Neuronal stem cell (in vitro differentiated cells): Measurements from ENCODE around the gene KIFC1.

Experiments used
- DNase-seq: peaks from one replicate; pipeline ENCODE4 v3.0.0-alpha.2; 2013; ENCODE audit warnings: low spot score
- H2AFZ ChIP-seq: one replicate; pipeline ENCODE4 v1.6.1; 2013; ENCODE audit warnings: mild to moderate bottlenecking, low read length, inconsistent platforms
- H2AK5ac ChIP-seq: 2 replicates; pipeline ENCODE4 v1.6.1; 2013; ENCODE audit warnings: low read depth, mild to moderate bottlenecking, inconsistent platforms, low read length, moderate library complexity, mixed read lengths
- H2BK120ac ChIP-seq: 2 replicates; pipeline ENCODE4 v1.6.1; 2013; ENCODE audit warnings: low read depth, mild to moderate bottlenecking, inconsistent platforms, low read length, moderate library complexity, mixed read lengths
- H2BK12ac ChIP-seq: one replicate; pipeline ENCODE4 v1.6.1; 2013; ENCODE audit warnings: low read length, inconsistent platforms
- H2BK15ac ChIP-seq: 2 replicates; pipeline ENCODE4 v1.6.1; 2013; ENCODE audit warnings: mild to moderate bottlenecking, low read length, inconsistent platforms, mixed read lengths
- H2BK5ac ChIP-seq: one replicate; pipeline ENCODE4 v1.6.1; 2013; ENCODE audit warnings: inconsistent platforms, mild to moderate bottlenecking, low read length, moderate library complexity
- H3K14ac ChIP-seq: one replicate; pipeline ENCODE4 v1.6.1; 2013; ENCODE audit warnings: low read length, inconsistent platforms
- H3K18ac ChIP-seq: 2 replicates; pipeline ENCODE4 v1.6.1; 2013; ENCODE audit warnings: low read length, inconsistent platforms
- H3K23ac ChIP-seq: 2 replicates; pipeline ENCODE4 v1.6.1; 2013; ENCODE audit warnings: low read depth, mild to moderate bottlenecking, mixed read lengths, low read length, inconsistent platforms; ENCODE audit not compliant: poor library complexity
- H3K27ac ChIP-seq: replicated peaks from 3 replicates; pipeline ENCODE4 v1.5.1; 2013; ENCODE audit warnings: low read length, inconsistent platforms
- H3K27me3 ChIP-seq, 3 experiments: 2 replicates each; pipeline ENCODE4 v1.6.1; 2013; ENCODE audit warnings: low read length in 3 of 3, mild to moderate bottlenecking in 2 of 3, inconsistent platforms in 1 of 3, low read depth in 1 of 3, mixed read lengths in 1 of 3, moderate library complexity in 1 of 3; ENCODE audit not compliant: control insufficient read depth in 3 of 3, insufficient read depth in 3 of 3
- H3K36me3 ChIP-seq, 2 donors: replicated peaks in 1 of 2; 2 replicates each; pipeline ENCODE4 v1.6.1; 2013; ENCODE audit warnings: low read length in 2 of 2; ENCODE audit not compliant: control insufficient read depth in 2 of 2, insufficient read depth in 2 of 2
- H3K4ac ChIP-seq: 2 replicates; pipeline ENCODE4 v1.6.1; 2013; ENCODE audit warnings: inconsistent platforms, mild to moderate bottlenecking, low read length, moderate library complexity
- H3K4me1 ChIP-seq, 2 donors: 1 replicate in 1 of 2; 2 replicates in 1 of 2; pipeline ENCODE4 v1.6.1; 2013; ENCODE audit warnings: low read length in 2 of 2, low read depth in 1 of 2; ENCODE audit not compliant: control insufficient read depth in 2 of 2, insufficient read depth in 1 of 2
- H3K4me2 ChIP-seq: one replicate; pipeline ENCODE4 v1.6.1; 2013; ENCODE audit warnings: mild to moderate bottlenecking, low read length, inconsistent platforms; ENCODE audit not compliant: insufficient read depth, poor library complexity, severe bottlenecking
- H3K4me3 ChIP-seq, 2 donors: 2 replicates each; pipeline ENCODE4 v1.5.1; 2013; ENCODE audit warnings: low read length in 2 of 2, mild to moderate bottlenecking in 2 of 2, inconsistent platforms in 1 of 2, moderate library complexity in 1 of 2
- H3K79me1 ChIP-seq: one replicate; pipeline ENCODE4 v1.6.1; 2013; ENCODE audit warnings: low read depth, mild to moderate bottlenecking, inconsistent platforms, low read length, moderate library complexity
- H3K9ac ChIP-seq: one replicate; pipeline ENCODE4 v1.6.1; 2013; ENCODE audit warnings: mild to moderate bottlenecking, low read depth, low read length, inconsistent platforms; ENCODE audit not compliant: poor library complexity
- H3K9me3 ChIP-seq, 2 donors: replicated peaks in 1 of 2; 2 replicates each; pipeline versions ENCODE3 to v1.6.1; 2013; ENCODE audit warnings: low read length in 2 of 2, mild to moderate bottlenecking in 2 of 2, inconsistent platforms in 1 of 2, low read depth in 1 of 2, mixed read lengths in 1 of 2, moderate library complexity in 1 of 2; ENCODE audit not compliant: control insufficient read depth in 2 of 2, insufficient read depth in 1 of 2
- H4K8ac ChIP-seq: one replicate; pipeline ENCODE4 v1.6.1; 2013; ENCODE audit warnings: low read depth, mild to moderate bottlenecking, inconsistent platforms, low read length, moderate library complexity
- H4K91ac ChIP-seq: one replicate; pipeline ENCODE4 v1.6.1; 2013; ENCODE audit warnings: low read length, low read depth, mild to moderate bottlenecking, inconsistent platforms; ENCODE audit not compliant: poor library complexity
- WGBS, 2 donors: extraction: QIAGEN DNeasy Blood & Tissue Kit; methylation state at CpG; one replicate each; pipeline ENCODE4 v1.1.7; 2013; ENCODE audit warnings: missing lambda C conversion rate in 2 of 2, mixed read lengths in 1 of 2; ENCODE audit not compliant: insufficient read length in 2 of 2, insufficient replicate concordance in 1 of 2; ENCODE audit errors: extremely low coverage in 2 of 2; 5-methylcytosine and 5-hydroxymethylcytosine counted together

The KIFC1 gene

GRCh38 chr6:33453393-33454008, 61.9 kb downstream of the KIFC1 start:
- H3K27ac ChIP-seq, result peak overlapping the region; percentile 73
- H3K36me3 ChIP-seq, result peaks cover 37 to 71% of the 10 kb centered on the region in 2 donors
- WGBS, 2 donors, result no CpG with 5 or more reads among the region's 12 CpGs
- H3K14ac ChIP-seq, result no peak overlapping the region
- H3K9ac ChIP-seq, result no peak overlapping the region
- H4K91ac ChIP-seq, result no peak overlapping the region
- H3K23ac ChIP-seq, result no peak overlapping the region
- no peak overlapping the region for H4K8ac ChIP-seq
- peak overlapping the region; percentile 41 for H2AK5ac ChIP-seq
- no peak overlapping the region for H2BK12ac ChIP-seq
- H3K27me3 ChIP-seq, result no peaks in the 10 kb centered on the region
- no peak overlapping the region for H2BK5ac ChIP-seq
- no peaks in the 10 kb centered on the region for H3K9me3 ChIP-seq
- no peak overlapping the region for H2BK15ac ChIP-seq
- no peak for DNase-seq
- peak overlapping the region; percentile 58 for H3K4me2 ChIP-seq
- peaks cover 6 to 11% of the 10 kb centered on the region in 2 donors for H3K4me1 ChIP-seq
- H3K79me1 ChIP-seq, result peaks cover 9% of the 10 kb centered on the region
- no peak overlapping the region for H2AFZ ChIP-seq
- no peak overlapping the region for H3K18ac ChIP-seq
- H3K4me3 ChIP-seq, result peak overlapping the region in 1 of 2 donors; percentile 93
- no peak overlapping the region for H2BK120ac ChIP-seq
- no peak overlapping the region for H3K4ac ChIP-seq

GRCh38 chr6:33454009-33454946, 62.7 kb downstream of the KIFC1 start, which contains the start of gene ZBTB9:
Gene ZBTB9, plus strand, starts transcription at chr6:33454576. Its CDS starts 525 bp downstream, at chr6:33455101.
- H3K27me3 ChIP-seq, result no peaks in the 10 kb centered on the region
- peak within 1 kb of the TSS; percentile 80 for H2BK5ac ChIP-seq
- peak within 1 kb of the TSS; percentile 99 for H3K23ac ChIP-seq
- H3K14ac ChIP-seq, result peak within 1 kb of the TSS; percentile 95
- peaks cover 9% of the 10 kb centered on the region for H3K79me1 ChIP-seq
- H3K9me3 ChIP-seq, result no peaks in the 10 kb centered on the region
- no peak within 1 kb of the TSS for H4K91ac ChIP-seq
- H4K8ac ChIP-seq, result no peak within 1 kb of the TSS
- no peak within 1 kb of the TSS for H2BK15ac ChIP-seq
- peak within 1 kb of the TSS; percentile 71 for H3K4me2 ChIP-seq
- DNase-seq, result peak; percentile 92
- H3K4me1 ChIP-seq, result peaks cover 6 to 11% of the 10 kb centered on the region in 2 donors
- WGBS, 2 donors, result no CpG with 5 or more reads among the region's 65 CpGs
- no peak within 1 kb of the TSS for H2BK120ac ChIP-seq
- H3K27ac ChIP-seq, result peak within 1 kb of the TSS; percentile 73
- peak within 1 kb of the TSS; percentile 83 for H2AFZ ChIP-seq
- H3K4me3 ChIP-seq, result peak within 1 kb of the TSS; percentile 93 to 94
- H3K18ac ChIP-seq, result peak within 1 kb of the TSS; percentile 86
- H3K36me3 ChIP-seq, result peaks cover 29 to 63% of the 10 kb centered on the region in 2 donors
- H3K9ac ChIP-seq, result peak within 1 kb of the TSS; percentile 91
- peak within 1 kb of the TSS; percentile 41 for H2AK5ac ChIP-seq
- no peak within 1 kb of the TSS for H3K4ac ChIP-seq
- no peak within 1 kb of the TSS for H2BK12ac ChIP-seq

DNA sequence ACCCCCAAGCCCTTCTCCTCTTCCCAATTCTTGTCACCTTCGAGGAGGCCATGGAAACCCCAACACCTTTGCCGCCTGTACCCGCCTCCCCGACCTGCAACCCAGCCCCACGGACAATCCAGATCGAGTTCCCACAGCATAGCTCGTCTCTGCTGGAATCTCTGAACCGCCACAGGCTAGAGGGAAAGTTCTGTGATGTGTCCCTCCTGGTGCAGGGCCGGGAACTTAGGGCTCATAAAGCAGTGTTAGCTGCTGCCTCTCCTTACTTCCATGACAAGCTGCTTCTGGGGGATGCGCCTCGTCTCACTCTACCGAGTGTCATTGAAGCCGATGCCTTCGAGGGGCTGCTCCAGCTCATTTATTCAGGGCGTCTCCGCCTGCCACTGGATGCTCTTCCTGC, 63.4 kb downstream of the KIFC1 start:
- no peak overlapping the region for H3K23ac ChIP-seq
- no peak for DNase-seq
- H3K36me3 ChIP-seq, result peaks cover 24 to 55% of the 10 kb centered on the region in 2 donors
- H2BK120ac ChIP-seq, result no peak overlapping the region
- WGBS, 2 donors, result no CpG with 5 or more reads among the region's 16 CpGs
- H2BK15ac ChIP-seq, result no peak overlapping the region
- no peak overlapping the region for H2BK12ac ChIP-seq
- no peak overlapping the region for H3K18ac ChIP-seq
- no peaks in the 10 kb centered on the region for H3K27me3 ChIP-seq
- H3K4me1 ChIP-seq, result peaks cover 6 to 11% of the 10 kb centered on the region in 2 donors
- H2BK5ac ChIP-seq, result peak overlapping the region; percentile 80
- H3K4ac ChIP-seq, result no peak overlapping the region
- H4K8ac ChIP-seq, result no peak overlapping the region
- H2AK5ac ChIP-seq, result peak overlapping the region; percentile 6
- peak overlapping the region; percentile 71 for H3K4me2 ChIP-seq
- peak overlapping the region; percentile 93 to 94 for H3K4me3 ChIP-seq
- peak overlapping the region; percentile 38 for H3K9ac ChIP-seq
- H4K91ac ChIP-seq, result no peak overlapping the region
- no peak overlapping the region for H3K14ac ChIP-seq
- no peak overlapping the region for H3K27ac ChIP-seq
- no peaks in the 10 kb centered on the region for H3K9me3 ChIP-seq
- H3K79me1 ChIP-seq, result peaks cover 9% of the 10 kb centered on the region
- peak overlapping the region; percentile 83 for H2AFZ ChIP-seq

- no peak for DNase-seq
These were observed 64.5 kb downstream of the KIFC1 start for GRCh38 chr6:33456156-33456555.

More at GRCh38 chr6:33456156-33456555, 64.5 kb downstream of the KIFC1 start:
- H3K23ac ChIP-seq, result no peak overlapping the region
- no peak overlapping the region for H3K4ac ChIP-seq
- no peak overlapping the region for H3K4me3 ChIP-seq
- H4K8ac ChIP-seq, result no peak overlapping the region
- H3K27me3 ChIP-seq, result no peaks in the 10 kb centered on the region
- peaks cover 9% of the 10 kb centered on the region for H3K79me1 ChIP-seq
- H4K91ac ChIP-seq, result no peak overlapping the region
- H3K27ac ChIP-seq, result no peak overlapping the region
- no peaks in the 10 kb centered on the region for H3K9me3 ChIP-seq
- no peak overlapping the region for H2BK15ac ChIP-seq
- peaks cover 6 to 11% of the 10 kb centered on the region in 2 donors for H3K4me1 ChIP-seq
- H2BK12ac ChIP-seq, result no peak overlapping the region
- H3K18ac ChIP-seq, result no peak overlapping the region
- no peak overlapping the region for H3K14ac ChIP-seq
- no peak overlapping the region for H2AFZ ChIP-seq
- WGBS, 2 donors, result no CpG with 5 or more reads among the region's 12 CpGs
- H3K9ac ChIP-seq, result no peak overlapping the region
- peaks cover 24 to 45% of the 10 kb centered on the region in 2 donors for H3K36me3 ChIP-seq
- no peak overlapping the region for H2BK5ac ChIP-seq
- H2AK5ac ChIP-seq, result no peak overlapping the region
- no peak overlapping the region for H3K4me2 ChIP-seq
- no peak overlapping the region for H2BK120ac ChIP-seq
